Rectal smooth muscle tissue (tissue), 1 donor: Measurements from ENCODE around the gene MEF2A.
"Not testable (repeated sequence)": the region's sequence is repeated elsewhere in the genome, so short reads cannot be mapped to it uniquely, and the experiment has no call there.

ENCODE experiments used
- H3K27ac ChIP-seq: one replicate; pipeline ENCODE4 v1.7.0; 2013; ENCODE audit warnings: low read depth, low read length, inconsistent platforms
- H3K27me3 ChIP-seq: one replicate; pipeline ENCODE4 v1.7.0; 2013; ENCODE audit warnings: low read length; ENCODE audit not compliant: control insufficient read depth, insufficient read depth
- H3K36me3 ChIP-seq: one replicate; pipeline ENCODE4 v1.7.0; 2013; ENCODE audit warnings: low read length; ENCODE audit not compliant: control insufficient read depth, insufficient read depth
- H3K4me1 ChIP-seq: one replicate; pipeline ENCODE4 v1.7.0; 2013; ENCODE audit warnings: low read length; ENCODE audit not compliant: control insufficient read depth, insufficient read depth
- H3K4me3 ChIP-seq: one replicate; pipeline ENCODE4 v1.7.0; 2013; ENCODE audit warnings: low read length
- H3K9ac ChIP-seq: one replicate; pipeline ENCODE4 v1.7.0; 2013; ENCODE audit warnings: low read length

The MEF2A gene

GRCh38 chr15:99565299-99566156, at the start of gene MEF2A:
Gene MEF2A, plus strand, starts transcription at chr15:99565984. Its CDS starts 67,136 bp downstream, at chr15:99633120.
- no peaks in the 10 kb centered on the region for H3K27me3 ChIP-seq
- peak within 1 kb of the TSS; percentile 96 for H3K27ac ChIP-seq
- H3K4me1 ChIP-seq, result peaks cover 17% of the 10 kb centered on the region
- peak within 1 kb of the TSS; percentile 67 for H3K9ac ChIP-seq
- peak within 1 kb of the TSS; percentile 75 for H3K4me3 ChIP-seq
- no peaks in the 10 kb centered on the region for H3K36me3 ChIP-seq

- no peaks in the 10 kb centered on the region for H3K27me3 ChIP-seq
- H3K4me3 ChIP-seq, result no peak overlapping the region
- no peaks in the 10 kb centered on the region for H3K4me1 ChIP-seq
- H3K36me3 ChIP-seq, result no peaks in the 10 kb centered on the region
- H3K9ac ChIP-seq, result no peak overlapping the region
- no peak overlapping the region for H3K27ac ChIP-seq
These were observed 47.6 kb upstream of the MEF2A start for GRCh38 chr15:99518191-99518590.

DNA sequence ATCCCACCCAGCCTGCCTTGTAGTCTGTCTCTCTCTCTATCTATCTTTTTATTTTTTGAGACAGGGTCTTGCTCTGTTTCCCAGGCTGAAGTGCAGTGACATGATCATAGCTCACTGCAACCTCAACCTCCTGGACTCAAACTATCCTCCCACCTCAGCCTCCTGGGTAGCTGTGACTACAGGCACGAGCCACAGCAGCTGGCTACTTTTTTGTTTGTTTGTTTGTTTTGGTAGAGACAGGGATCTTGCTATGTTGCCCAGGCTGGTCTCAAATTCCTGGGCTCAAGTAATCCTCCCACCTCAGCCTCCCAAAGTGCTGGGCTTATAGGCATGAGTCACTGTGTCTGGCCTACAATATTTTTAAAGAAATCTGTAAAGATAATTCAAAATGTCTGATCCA, 46.4 kb upstream of the MEF2A start:
- not testable (repeated sequence) for H3K9ac ChIP-seq, H3K36me3 ChIP-seq, H3K4me3 ChIP-seq, H3K27me3 ChIP-seq, H3K27ac ChIP-seq, H3K4me1 ChIP-seq

- Histone ChIP-seq H3K36me3 (no peaks in the 10 kb centered on the region), H3K27ac (no peak overlapping the region), H3K9ac (no peak overlapping the region), H3K4me1 (no peaks in the 10 kb centered on the region), H3K4me3 (no peak overlapping the region), H3K27me3 (no peaks in the 10 kb centered on the region)
These were observed 43.5 kb upstream of the MEF2A start for GRCh38 chr15:99522288-99522687.

DNA sequence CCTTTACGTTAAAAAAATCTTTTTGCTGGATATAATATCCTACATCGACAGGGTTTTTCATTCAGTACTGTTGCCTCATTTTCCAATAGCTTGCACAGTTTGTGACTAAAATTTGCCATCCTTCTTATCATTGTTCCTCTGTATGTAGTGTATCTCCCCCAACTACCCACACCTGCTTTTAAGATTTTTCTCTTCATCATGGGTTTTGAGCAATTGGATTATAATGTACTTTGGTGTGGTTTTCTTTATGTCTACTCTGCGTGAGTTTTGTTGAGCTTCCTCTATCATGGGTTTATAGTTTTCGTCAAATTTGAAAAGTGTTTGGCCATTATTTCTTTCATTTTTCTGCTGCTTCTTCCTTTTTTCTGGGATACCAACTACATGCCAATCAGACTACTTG, 39.6 kb upstream of the MEF2A start:
- Histone ChIP-seq H3K9ac (no peak overlapping the region), H3K27ac (no peak overlapping the region), H3K4me3 (no peak overlapping the region), H3K27me3 (no peaks in the 10 kb centered on the region), H3K36me3 (no peaks in the 10 kb centered on the region), H3K4me1 (no peaks in the 10 kb centered on the region)

DNA sequence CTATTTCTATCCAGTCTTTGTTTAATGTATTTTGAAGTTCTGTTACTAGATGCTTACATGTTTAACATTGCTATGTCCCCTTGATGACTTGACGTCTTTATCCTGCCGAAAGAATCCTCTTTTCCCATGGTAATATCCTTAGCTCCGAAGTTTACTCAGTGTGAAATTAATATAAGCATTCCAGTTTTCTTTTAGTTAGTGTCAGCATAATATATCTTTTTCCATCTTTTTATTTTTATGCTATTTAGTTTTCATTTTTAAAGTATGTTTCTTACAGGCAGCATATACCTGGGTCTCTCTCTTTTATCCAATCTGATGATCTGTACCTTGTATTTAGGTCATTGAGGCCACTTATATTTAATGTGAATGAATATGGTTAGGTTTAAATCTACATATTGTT, 39.1 kb upstream of the MEF2A start:
- Histone ChIP-seq H3K27ac (no peak overlapping the region), H3K27me3 (no peaks in the 10 kb centered on the region), H3K36me3 (no peaks in the 10 kb centered on the region), H3K4me3 (no peak overlapping the region), H3K9ac (no peak overlapping the region), H3K4me1 (no peaks in the 10 kb centered on the region)

- Histone ChIP-seq H3K27ac (no peak overlapping the region), H3K27me3 (no peaks in the 10 kb centered on the region), H3K4me1 (no peaks in the 10 kb centered on the region), H3K4me3 (no peak overlapping the region), H3K36me3 (no peaks in the 10 kb centered on the region), H3K9ac (no peak overlapping the region)
These were observed 29.3 kb upstream of the MEF2A start for GRCh38 chr15:99536422-99537040.

- no peak overlapping the region for H3K4me3 ChIP-seq
- H3K9ac ChIP-seq, result no peak overlapping the region
- no peaks in the 10 kb centered on the region for H3K36me3 ChIP-seq
- H3K27me3 ChIP-seq, result no peaks in the 10 kb centered on the region
- H3K27ac ChIP-seq, result no peak overlapping the region
- no peaks in the 10 kb centered on the region for H3K4me1 ChIP-seq
These were observed 28.4 kb upstream of the MEF2A start for GRCh38 chr15:99537344-99537743.

DNA sequence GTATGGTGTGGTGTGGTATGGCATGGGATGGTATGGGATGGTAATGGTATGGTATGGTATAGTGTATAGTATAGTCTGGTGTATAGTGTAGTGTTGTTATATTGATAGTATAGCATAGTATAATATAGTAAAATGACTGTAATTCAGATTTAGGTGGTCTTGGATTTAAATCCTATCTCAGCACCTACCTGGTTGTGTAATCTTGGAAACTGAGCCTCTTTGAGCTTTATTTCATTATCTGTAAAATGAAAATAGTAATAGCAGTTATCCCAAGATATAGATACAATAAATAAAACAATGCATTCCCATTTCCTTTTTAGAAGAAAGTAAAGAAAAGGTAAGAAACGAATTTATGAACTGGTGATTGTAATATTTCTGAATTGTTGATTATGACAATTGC, 27.5 kb upstream of the MEF2A start:
- H3K36me3 ChIP-seq, result no peaks in the 10 kb centered on the region
- no peak overlapping the region for H3K27ac ChIP-seq
- H3K27me3 ChIP-seq, result no peaks in the 10 kb centered on the region
- no peaks in the 10 kb centered on the region for H3K4me1 ChIP-seq
- H3K9ac ChIP-seq, result no peak overlapping the region
- no peak overlapping the region for H3K4me3 ChIP-seq

- no peak overlapping the region for H3K27ac ChIP-seq
- no peaks in the 10 kb centered on the region for H3K27me3 ChIP-seq
- no peak overlapping the region for H3K4me3 ChIP-seq
- no peak overlapping the region for H3K9ac ChIP-seq
- no peaks in the 10 kb centered on the region for H3K36me3 ChIP-seq
- no peaks in the 10 kb centered on the region for H3K4me1 ChIP-seq
These were observed 23.0 kb upstream of the MEF2A start for GRCh38 chr15:99542828-99543227.

DNA sequence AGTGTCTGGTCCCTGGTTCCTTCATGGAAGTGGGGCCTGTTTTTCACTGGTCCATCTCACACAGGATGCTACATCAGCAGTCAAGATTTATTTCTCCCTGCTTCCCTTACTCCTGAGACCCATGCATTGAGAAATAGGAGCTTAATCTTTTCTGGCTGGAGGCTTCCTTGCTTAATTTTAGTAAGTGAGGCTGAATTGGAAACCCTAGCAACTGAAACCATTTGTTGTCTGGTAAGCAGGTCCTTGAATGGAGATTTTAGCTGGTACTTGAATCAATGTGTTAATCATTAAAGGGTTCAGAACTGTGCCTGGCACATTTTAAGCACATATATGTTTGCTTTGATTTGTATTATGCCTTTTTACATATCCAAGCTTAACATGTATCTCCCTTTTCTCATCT, 20.2 kb upstream of the MEF2A start:
- Histone ChIP-seq H3K9ac (no peak overlapping the region), H3K4me1 (no peaks in the 10 kb centered on the region), H3K4me3 (no peak overlapping the region)

GRCh38 chr15:99546441-99547100, 19.2 kb upstream of the MEF2A start:
- Histone ChIP-seq H3K4me1 (no peaks in the 10 kb centered on the region), H3K27me3 (no peaks in the 10 kb centered on the region), H3K36me3 (no peaks in the 10 kb centered on the region), H3K9ac (no peak overlapping the region), H3K27ac (no peak overlapping the region), H3K4me3 (no peak overlapping the region)

More for the DNA sequence above, 20.2 kb upstream of the MEF2A start:
- H3K36me3 ChIP-seq, result no peaks in the 10 kb centered on the region
- no peak overlapping the region for H3K27ac ChIP-seq
- no peaks in the 10 kb centered on the region for H3K27me3 ChIP-seq
